ENCODE data around the gene PRSS27.

The PRSS27 gene

DNA sequence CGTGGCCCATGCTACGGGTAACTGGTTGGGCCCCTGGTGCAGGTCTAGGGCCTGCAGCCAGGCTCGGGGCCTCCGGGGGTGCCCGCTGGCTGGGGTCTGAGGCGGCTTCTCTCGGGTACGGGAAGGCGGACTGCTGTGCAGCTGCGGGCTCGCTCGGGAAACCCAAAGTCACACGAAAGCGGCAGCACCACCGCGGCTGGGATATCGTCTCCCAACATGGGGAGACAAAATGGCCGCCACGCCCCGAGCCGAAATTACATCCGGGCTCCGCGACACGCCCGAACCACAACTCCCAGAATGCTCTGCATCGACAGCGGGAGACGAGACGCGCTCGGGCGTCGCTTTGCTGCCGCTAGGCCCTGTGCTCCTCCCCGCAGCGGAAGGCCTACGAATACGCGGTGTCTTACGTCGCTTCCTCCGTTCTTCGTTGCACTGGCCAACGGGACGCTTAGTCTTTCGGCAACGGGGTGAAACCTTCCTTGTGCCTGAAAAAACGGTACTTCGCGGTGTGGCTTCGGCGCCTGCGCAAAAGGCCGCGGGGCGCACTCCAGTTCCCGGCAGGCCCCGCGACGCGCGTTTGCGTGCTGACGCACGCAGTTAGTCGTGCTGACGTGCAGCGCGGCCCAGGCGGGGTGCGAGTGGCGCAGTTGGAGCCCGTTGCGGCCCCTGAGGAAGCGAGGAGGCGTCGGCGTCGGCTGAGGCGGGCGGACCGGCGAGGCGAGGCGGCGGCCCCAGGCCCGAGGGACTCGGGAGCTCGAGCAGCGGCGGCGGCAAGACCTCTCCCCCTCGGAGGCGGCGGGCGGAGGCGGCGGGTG is 32.2 kb upstream of the PRSS27 start, which contains the start of gene SRRM2:
SRRM2 (plus strand) TSS at position 604 of the 815 bp plus-strand sequence. CDS start 3,727 bp downstream, outside the sequence.
- Histone ChIP-seq H3K4me3 (ENCODE audit: low read length in 2 of 2) (peak within 1 kb of the TSS; percentile 96 to 99), H3K4ac (ENCODE audit: low read length) (peak within 1 kb of the TSS; percentile 99), H2BK120ac (ENCODE audit: low read depth, low read length) (peak within 1 kb of the TSS; percentile 73), H4K8ac (ENCODE audit: low read depth, low read length) (peak within 1 kb of the TSS; percentile 99), H4K91ac (ENCODE audit: low read depth, low read length, poor library complexity) (peak within 1 kb of the TSS; percentile 94), H3K9me3 (replicated peaks in 1 of 2; ENCODE audit: control insufficient read depth in 2 of 2, insufficient read depth in 1 of 2, low read depth in 1 of 2, low read length in 2 of 2) (no peaks in the 10 kb centered on the region), H3K4me2 (ENCODE audit: insufficient read depth, low read length, poor library complexity, severe bottlenecking) (peak within 1 kb of the TSS; percentile 60), H3K23ac (ENCODE audit: low read depth, low read length, poor library complexity) (peak within 1 kb of the TSS; percentile 99), H2AK5ac (ENCODE audit: low read depth, low read length) (peak within 1 kb of the TSS; percentile 98), H3K14ac (ENCODE audit: low read length) (peak within 1 kb of the TSS; percentile 100), H3K9ac (ENCODE audit: low read depth, low read length, poor library complexity) (peak within 1 kb of the TSS; percentile 100), H3K4me1 (ENCODE audit: control insufficient read depth in 2 of 2, insufficient read depth in 1 of 2, low read depth in 1 of 2, low read length in 2 of 2) (peaks cover 13 to 17% of the 10 kb centered on the region in 2 donors), H3K18ac (ENCODE audit: low read length) (peak within 1 kb of the TSS; percentile 100), H2BK15ac (ENCODE audit: low read length) (peak within 1 kb of the TSS; percentile 95), H2BK5ac (ENCODE audit: low read length) (peak within 1 kb of the TSS; percentile 100), H3K27ac (replicated peaks; ENCODE audit: low read length) (peak within 1 kb of the TSS; percentile 100), H3K27me3 (ENCODE audit: control insufficient read depth in 3 of 3, insufficient read depth in 3 of 3, low read depth in 1 of 3, low read length in 3 of 3) (no peaks in the 10 kb centered on the region), H2BK12ac (ENCODE audit: low read length) (peak within 1 kb of the TSS; percentile 92), H2AFZ (ENCODE audit: low read length) (peak within 1 kb of the TSS; percentile 94), H3K79me1 (ENCODE audit: low read depth, low read length) (peaks cover 6% of the 10 kb centered on the region), H3K36me3 (replicated peaks in 1 of 2; ENCODE audit: control insufficient read depth in 2 of 2, insufficient read depth in 2 of 2, low read length in 2 of 2) (peaks cover 11 to 56% of the 10 kb centered on the region in 2 donors)
- peak; percentile 97 for DNase-seq (ENCODE audit: low spot score)
- no CpG with 5 or more reads among the region's 99 CpGs for WGBS, 2 donors (ENCODE audit: extremely low coverage in 2 of 2, insufficient read length in 2 of 2, insufficient replicate concordance in 1 of 2)

DNA sequence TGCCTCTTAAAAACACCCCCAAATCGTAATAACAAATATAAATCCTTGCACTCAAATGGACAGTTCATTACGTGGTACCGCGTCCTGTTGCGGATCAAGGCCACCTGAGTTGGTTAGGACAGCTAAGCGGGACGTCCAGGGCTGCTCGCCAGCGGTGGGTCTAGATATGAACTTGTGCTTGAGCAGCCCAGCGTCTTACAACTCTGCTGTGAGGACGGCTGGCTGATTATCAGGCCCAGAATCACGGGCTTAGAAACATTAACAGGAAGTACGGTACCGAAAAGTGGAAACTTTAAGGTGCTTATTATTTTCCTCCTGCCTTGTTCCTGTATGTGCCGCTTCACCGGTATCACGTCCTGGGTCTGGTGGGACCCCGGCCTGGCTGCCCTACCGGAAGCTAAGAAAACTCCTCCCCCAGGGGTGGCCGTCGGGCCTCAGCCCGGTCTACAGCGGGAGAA is 31.6 kb upstream of the PRSS27 start:
- Histone ChIP-seq H3K18ac (ENCODE audit: low read length) (peak overlapping the region; percentile 100), H3K4me3 (ENCODE audit: low read length in 2 of 2) (peak overlapping the region; percentile 96 to 99), H2BK15ac (ENCODE audit: low read length) (peak overlapping the region; percentile 67), H3K4me1 (ENCODE audit: control insufficient read depth in 2 of 2, insufficient read depth in 1 of 2, low read depth in 1 of 2, low read length in 2 of 2) (peaks cover 13 to 17% of the 10 kb centered on the region in 2 donors), H3K27me3 (ENCODE audit: control insufficient read depth in 3 of 3, insufficient read depth in 3 of 3, low read depth in 1 of 3, low read length in 3 of 3) (no peaks in the 10 kb centered on the region), H2BK12ac (ENCODE audit: low read length) (no peak overlapping the region), H4K91ac (ENCODE audit: low read depth, low read length, poor library complexity) (peak overlapping the region; percentile 94), H3K14ac (ENCODE audit: low read length) (no peak overlapping the region), H2BK120ac (ENCODE audit: low read depth, low read length) (peak overlapping the region; percentile 73), H3K23ac (ENCODE audit: low read depth, low read length, poor library complexity) (peak overlapping the region; percentile 99), H3K9ac (ENCODE audit: low read depth, low read length, poor library complexity) (peak overlapping the region; percentile 79), H3K36me3 (replicated peaks in 1 of 2; ENCODE audit: control insufficient read depth in 2 of 2, insufficient read depth in 2 of 2, low read length in 2 of 2) (peaks cover 8 to 49% of the 10 kb centered on the region in 2 donors), H3K27ac (replicated peaks; ENCODE audit: low read length) (peak overlapping the region; percentile 100), H4K8ac (ENCODE audit: low read depth, low read length) (peak overlapping the region; percentile 99), H3K4ac (ENCODE audit: low read length) (peak overlapping the region; percentile 99), H2AK5ac (ENCODE audit: low read depth, low read length) (peak overlapping the region; percentile 98), H2BK5ac (ENCODE audit: low read length) (peak overlapping the region; percentile 100), H3K79me1 (ENCODE audit: low read depth, low read length) (peaks cover 6% of the 10 kb centered on the region), H2AFZ (ENCODE audit: low read length) (peak overlapping the region; percentile 94), H3K4me2 (ENCODE audit: insufficient read depth, low read length, poor library complexity, severe bottlenecking) (peak overlapping the region; percentile 60), H3K9me3 (replicated peaks in 1 of 2; ENCODE audit: control insufficient read depth in 2 of 2, insufficient read depth in 1 of 2, low read depth in 1 of 2, low read length in 2 of 2) (no peaks in the 10 kb centered on the region)
- WGBS, 2 donors (ENCODE audit: extremely low coverage in 2 of 2, insufficient read length in 2 of 2, insufficient replicate concordance in 1 of 2), result no CpG with 5 or more reads among the region's 23 CpGs
- no peak for DNase-seq (ENCODE audit: low spot score)

- no peak for DNase-seq (ENCODE audit: low spot score)
- Histone ChIP-seq H3K4me2 (ENCODE audit: insufficient read depth, low read length, poor library complexity, severe bottlenecking) (no peak overlapping the region), H3K79me1 (ENCODE audit: low read depth, low read length) (peaks cover 3% of the 10 kb centered on the region), H2BK12ac (ENCODE audit: low read length) (no peak overlapping the region), H4K8ac (ENCODE audit: low read depth, low read length) (no peak overlapping the region), H4K91ac (ENCODE audit: low read depth, low read length, poor library complexity) (no peak overlapping the region), H3K36me3 (replicated peaks in 1 of 2; ENCODE audit: control insufficient read depth in 2 of 2, insufficient read depth in 2 of 2, low read length in 2 of 2) (peaks cover 5 to 33% of the 10 kb centered on the region in 2 donors), H3K27me3 (ENCODE audit: control insufficient read depth in 3 of 3, insufficient read depth in 3 of 3, low read depth in 1 of 3, low read length in 3 of 3) (no peaks in the 10 kb centered on the region), H2BK5ac (ENCODE audit: low read length) (no peak overlapping the region), H3K23ac (ENCODE audit: low read depth, low read length, poor library complexity) (no peak overlapping the region), H3K27ac (replicated peaks; ENCODE audit: low read length) (no peak overlapping the region), H2AFZ (ENCODE audit: low read length) (no peak overlapping the region), H3K4me1 (ENCODE audit: control insufficient read depth in 2 of 2, insufficient read depth in 1 of 2, low read depth in 1 of 2, low read length in 2 of 2) (peaks cover 13% of the 10 kb centered on the region in 2 donors), H2AK5ac (ENCODE audit: low read depth, low read length) (no peak overlapping the region), H2BK120ac (ENCODE audit: low read depth, low read length) (no peak overlapping the region), H3K14ac (ENCODE audit: low read length) (no peak overlapping the region), H3K9me3 (replicated peaks in 1 of 2; ENCODE audit: control insufficient read depth in 2 of 2, insufficient read depth in 1 of 2, low read depth in 1 of 2, low read length in 2 of 2) (no peaks in the 10 kb centered on the region), H3K4me3 (ENCODE audit: low read length in 2 of 2) (no peak overlapping the region), H3K4ac (ENCODE audit: low read length) (no peak overlapping the region), H3K9ac (ENCODE audit: low read depth, low read length, poor library complexity) (no peak overlapping the region), H3K18ac (ENCODE audit: low read length) (no peak overlapping the region), H2BK15ac (ENCODE audit: low read length) (no peak overlapping the region)
- WGBS, 2 donors (ENCODE audit: extremely low coverage in 2 of 2, insufficient read length in 2 of 2, insufficient replicate concordance in 1 of 2), result no CpG with 5 or more reads among the region's 6 CpGs
Observed at GRCh38 chr16:2749936-2750335, 29.9 kb upstream of the PRSS27 start.

GRCh38 chr16:2749476-2749875 is 29.5 kb upstream of the PRSS27 start:
- no CpG with 5 or more reads among the region's 5 CpGs for whole genome bisulfite sequencing, 2 donors (ENCODE audit: extremely low coverage in 2 of 2, insufficient read length in 2 of 2, insufficient replicate concordance in 1 of 2)
- no peak overlapping the region for H4K8ac ChIP-seq (ENCODE audit: low read depth, low read length)
- H2AFZ ChIP-seq (ENCODE audit: low read length), result no peak overlapping the region
- no peak overlapping the region for H3K27ac ChIP-seq (replicated peaks; ENCODE audit: low read length)
- H3K18ac ChIP-seq (ENCODE audit: low read length), result no peak overlapping the region
- H3K4me1 ChIP-seq (ENCODE audit: control insufficient read depth in 2 of 2, insufficient read depth in 1 of 2, low read depth in 1 of 2, low read length in 2 of 2), result peaks cover 8 to 10% of the 10 kb centered on the region in 2 donors
- no peak overlapping the region for H3K4me3 ChIP-seq (ENCODE audit: low read length in 2 of 2)
- no peak overlapping the region for H2BK120ac ChIP-seq (ENCODE audit: low read depth, low read length)
- H3K23ac ChIP-seq (ENCODE audit: low read depth, low read length, poor library complexity), result no peak overlapping the region
- H2AK5ac ChIP-seq (ENCODE audit: low read depth, low read length), result no peak overlapping the region
- no peak overlapping the region for H3K14ac ChIP-seq (ENCODE audit: low read length)
- peaks cover 3% of the 10 kb centered on the region for H3K79me1 ChIP-seq (ENCODE audit: low read depth, low read length)
- H3K4me2 ChIP-seq (ENCODE audit: insufficient read depth, low read length, poor library complexity, severe bottlenecking), result no peak overlapping the region
- no peak overlapping the region for H3K9ac ChIP-seq (ENCODE audit: low read depth, low read length, poor library complexity)
- DNase-seq (ENCODE audit: low spot score), result no peak
- H3K9me3 ChIP-seq (replicated peaks in 1 of 2; ENCODE audit: control insufficient read depth in 2 of 2, insufficient read depth in 1 of 2, low read depth in 1 of 2, low read length in 2 of 2), result no peaks in the 10 kb centered on the region
- no peak overlapping the region for H3K4ac ChIP-seq (ENCODE audit: low read length)
- no peak overlapping the region for H4K91ac ChIP-seq (ENCODE audit: low read depth, low read length, poor library complexity)
- peaks cover 4 to 28% of the 10 kb centered on the region in 2 donors for H3K36me3 ChIP-seq (replicated peaks in 1 of 2; ENCODE audit: control insufficient read depth in 2 of 2, insufficient read depth in 2 of 2, low read length in 2 of 2)
- no peak overlapping the region for H2BK12ac ChIP-seq (ENCODE audit: low read length)
- no peak overlapping the region for H2BK5ac ChIP-seq (ENCODE audit: low read length)
- no peaks in the 10 kb centered on the region for H3K27me3 ChIP-seq (ENCODE audit: control insufficient read depth in 3 of 3, insufficient read depth in 3 of 3, low read depth in 1 of 3, low read length in 3 of 3)
- H2BK15ac ChIP-seq (ENCODE audit: low read length), result no peak overlapping the region
